Pons (tissue), 1 donor: ENCODE results near the gene ZRANB1.

ENCODE experiments used
- DNase-seq: peaks from one replicate; pipeline ENCODE4 v3.0.0-alpha.2; 2016; ENCODE audit warnings: low spot score

Gene ZRANB1

DNA sequence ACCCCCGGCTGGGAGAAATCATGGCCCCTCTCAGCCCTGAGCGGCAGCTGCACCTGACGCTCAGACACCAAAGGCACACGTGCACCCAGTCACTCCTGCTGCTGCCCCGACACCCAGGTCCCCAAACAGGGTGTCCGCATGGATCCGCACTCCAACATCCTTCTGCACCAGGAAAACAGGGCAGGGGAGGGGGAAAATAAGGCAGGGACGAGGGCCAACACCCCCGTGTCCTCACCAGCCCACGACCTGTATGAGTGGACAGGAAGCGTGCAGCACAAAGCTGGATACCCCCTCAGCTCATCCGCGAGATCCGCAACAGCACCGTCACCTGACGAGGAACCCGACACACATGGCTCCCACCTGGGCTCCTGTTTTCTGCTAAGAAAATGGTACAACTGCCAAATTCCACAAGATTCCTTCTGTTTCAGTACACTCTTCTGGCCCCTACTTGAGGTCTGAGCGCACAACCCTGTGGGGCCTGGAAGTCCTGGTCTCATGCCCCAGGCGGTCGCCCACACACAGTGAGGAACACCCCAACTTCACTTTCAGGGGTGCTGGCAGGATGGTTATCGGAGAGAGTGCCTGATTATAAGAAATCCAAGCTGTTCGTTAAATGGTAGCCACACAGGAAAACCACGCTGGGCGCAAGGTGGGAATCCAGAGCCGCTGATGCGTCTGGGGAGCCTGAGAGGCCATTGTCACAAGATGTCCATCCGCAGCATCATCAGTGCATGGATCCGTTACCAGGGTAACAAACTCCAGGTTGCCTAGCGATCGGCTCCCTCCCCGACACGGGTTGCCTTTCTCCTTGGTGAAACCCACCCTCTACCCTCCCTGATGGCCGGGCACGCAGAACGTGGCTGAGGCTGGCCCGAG is 63.6 kb downstream of the ZRANB1 start:
- DNase-seq: no peak

DNA sequence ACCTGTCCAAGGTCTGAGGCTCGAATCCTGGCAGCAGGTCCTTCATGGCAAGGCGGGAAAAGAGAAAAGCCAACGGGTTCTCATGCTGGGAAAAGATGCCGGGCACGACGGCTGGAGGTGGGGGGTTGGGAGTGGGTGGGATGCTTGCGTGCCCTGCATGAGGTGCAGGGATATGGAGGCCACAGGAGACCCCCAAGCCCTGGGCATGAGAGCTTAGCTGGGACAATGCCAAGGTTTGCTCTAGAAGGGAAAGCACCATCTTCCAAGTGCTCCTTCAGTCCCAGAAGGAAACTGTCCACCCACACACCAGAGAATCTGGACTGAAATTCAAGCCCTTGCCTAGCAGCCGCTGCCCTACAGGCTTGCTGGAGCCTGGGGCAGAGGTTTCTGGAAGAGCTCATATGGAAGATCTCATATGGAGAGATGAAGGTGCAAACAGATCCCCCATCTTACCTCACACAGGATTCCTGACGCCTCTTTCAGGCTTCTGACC is 64.3 kb downstream of the ZRANB1 start:
- no peak for DNase-seq

DNA sequence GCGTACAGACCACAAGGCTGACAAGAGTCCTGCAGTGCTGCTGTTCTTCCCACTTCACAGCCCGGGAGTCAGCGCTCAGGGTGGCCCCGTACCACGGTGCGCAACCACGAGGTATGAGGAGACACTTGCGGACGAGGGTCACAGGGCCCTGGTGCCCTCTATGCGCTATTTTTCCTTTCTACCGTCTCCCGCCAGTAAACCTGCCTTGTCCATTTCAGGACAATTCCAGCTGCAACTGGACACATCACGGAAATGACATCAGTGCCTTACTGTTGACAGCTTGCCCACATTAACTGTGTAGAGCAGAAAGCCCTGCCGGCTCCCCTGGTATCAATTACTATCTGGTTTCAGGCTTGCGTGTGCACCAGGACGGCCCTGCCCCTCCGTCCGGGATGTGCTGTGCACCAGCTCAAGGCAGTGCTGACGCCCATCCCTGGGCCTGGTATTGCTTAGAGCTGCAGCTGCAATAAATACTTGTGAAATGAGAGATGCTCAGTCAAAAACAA is 65.1 kb downstream of the ZRANB1 start:
- DNase-seq: peak; percentile 82

DNA sequence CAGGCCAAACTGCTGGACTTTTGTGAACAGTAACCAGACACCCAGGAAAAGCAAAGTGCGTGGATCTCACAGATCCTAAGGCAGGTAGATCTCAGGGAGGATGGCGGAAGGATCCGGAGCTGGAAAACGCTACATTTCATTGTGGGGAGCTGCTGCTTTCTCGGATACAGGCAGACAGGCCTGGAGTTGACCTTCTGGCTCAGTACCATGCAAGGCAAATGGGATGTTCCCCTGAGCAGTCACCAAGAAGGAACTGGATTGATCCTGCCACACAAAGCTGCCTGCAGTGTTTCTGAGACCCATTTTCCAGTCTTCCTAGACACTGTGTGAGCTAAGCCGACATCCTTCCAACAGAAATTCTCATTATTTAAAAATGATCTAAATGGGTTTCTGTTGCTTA is 65.5 kb downstream of the ZRANB1 start:
- no peak for DNase-seq

DNA sequence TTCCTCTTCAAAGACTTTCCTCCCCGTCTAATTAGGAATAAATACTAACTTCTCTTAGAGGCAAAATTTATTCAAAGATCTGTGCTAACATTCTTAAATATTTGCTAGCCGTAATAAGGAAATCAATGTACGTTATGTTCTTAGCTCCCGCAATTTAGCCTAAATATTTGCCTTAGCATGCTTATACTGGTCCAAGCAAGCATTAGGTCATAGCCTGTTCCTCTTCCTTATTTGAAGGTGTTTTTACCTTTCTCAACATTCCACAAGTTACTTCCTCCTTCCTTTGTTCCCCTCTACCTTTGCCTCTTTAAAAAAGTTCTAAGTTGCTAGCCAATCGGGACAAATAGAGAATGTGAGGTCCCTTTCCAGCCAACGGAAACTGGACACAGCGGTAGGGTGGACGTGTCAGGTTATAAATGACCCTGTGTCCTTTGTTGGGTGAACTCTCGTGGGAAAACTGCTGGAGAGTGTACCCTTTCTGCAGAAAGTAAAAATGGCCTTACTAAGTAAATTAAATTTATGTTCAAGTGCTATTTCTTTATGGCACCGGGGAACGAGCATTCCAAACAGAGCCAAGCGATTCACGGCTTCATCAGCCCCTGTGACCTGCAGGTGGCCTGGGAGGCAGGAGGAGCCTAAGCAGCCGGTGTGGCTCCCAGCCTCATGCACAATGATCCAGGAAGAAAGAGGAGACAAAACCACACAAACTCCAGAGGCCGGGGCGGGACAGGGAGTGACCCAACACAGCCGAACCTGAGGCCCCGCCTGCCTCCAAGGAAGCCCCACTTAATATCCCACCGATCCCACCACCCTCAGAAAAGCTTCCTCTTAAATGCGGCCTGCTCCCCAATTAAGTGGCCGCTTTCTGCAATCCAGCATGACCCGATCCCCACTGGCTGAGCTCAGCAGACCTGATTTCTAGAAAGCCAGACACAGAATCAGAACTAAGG is 67.0 kb downstream of the ZRANB1 start:
- DNase-seq: no peak

DNA sequence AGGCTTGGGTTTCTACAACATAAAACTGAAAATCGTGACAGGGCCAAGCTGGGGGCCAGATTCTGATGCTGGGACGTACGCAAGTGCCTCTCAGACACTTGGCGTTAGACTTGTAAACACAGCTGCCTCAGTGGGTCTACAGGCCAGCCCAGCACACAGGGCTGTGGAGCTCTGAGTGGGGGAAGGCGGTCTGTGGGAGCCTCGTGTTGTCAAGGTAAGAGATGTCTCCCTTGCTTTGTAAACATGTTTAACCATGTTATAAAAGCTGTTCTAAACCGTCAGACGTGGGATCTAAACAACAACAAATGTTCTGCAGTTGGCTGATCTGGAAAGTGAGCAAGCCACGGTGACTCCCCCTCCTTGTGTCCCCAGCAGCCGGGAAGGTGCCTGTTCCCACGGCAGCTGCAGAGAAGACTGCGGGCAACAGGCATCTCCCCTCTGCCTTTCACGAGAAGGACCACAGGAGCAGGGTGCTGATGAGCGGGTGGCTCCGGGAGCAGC is 67.8 kb downstream of the ZRANB1 start:
- no peak for DNase-seq

DNA sequence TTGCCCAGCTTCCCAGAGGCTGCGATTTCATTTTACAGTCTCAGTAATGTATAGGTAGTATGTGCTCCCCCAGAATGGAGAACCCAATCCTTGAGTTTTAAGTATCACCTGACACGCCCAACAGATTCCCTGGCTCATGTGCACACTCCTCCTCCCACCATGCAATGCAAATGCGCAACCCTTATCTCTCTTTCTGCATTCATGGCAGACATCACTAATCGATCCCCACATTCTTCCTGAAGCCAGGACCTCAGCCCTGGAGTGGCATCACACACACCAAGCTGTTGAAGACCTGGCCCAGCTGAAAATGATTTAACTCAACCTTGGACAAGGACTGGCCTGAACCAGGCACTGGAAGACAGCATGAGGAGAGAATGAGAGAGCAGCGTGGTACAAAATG is 68.4 kb downstream of the ZRANB1 start:
- no peak for DNase-seq

DNA sequence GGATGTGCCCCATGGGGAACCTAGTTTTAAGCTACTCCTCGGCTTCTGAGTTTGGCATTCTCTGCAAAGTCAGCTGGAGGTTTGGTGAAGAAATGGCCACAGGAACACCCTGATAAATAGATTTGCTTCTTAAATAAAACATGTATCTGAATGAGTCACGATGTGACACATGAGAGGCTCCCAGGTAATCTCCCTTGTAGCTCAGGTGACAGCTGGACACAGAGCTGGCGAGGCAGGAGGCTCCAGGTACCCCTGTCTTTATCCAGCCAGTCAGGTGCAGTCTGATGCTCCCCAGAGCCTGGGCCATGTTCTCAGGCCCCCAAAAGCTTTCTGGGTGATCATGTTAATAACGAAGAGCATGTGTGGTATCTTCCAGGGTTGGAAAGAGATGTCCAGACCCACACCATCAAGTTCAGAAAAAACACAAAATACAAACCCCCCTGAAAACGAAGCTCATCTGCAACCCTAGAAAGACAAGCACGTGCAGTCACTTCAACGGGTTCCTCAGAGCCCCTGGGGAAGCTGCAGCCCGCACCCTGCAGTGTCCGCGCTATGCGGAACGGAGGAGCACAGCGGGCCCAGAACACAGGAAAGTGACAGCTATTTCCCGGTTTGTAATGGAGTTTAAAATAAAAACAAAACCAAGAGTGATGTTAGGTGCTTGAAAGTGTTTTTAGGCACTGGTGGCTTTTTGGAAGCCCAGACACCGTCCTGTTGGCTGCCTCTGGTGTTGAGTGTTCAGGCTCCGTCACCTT is 69.4 kb downstream of the ZRANB1 start:
- DNase-seq: no peak

DNA sequence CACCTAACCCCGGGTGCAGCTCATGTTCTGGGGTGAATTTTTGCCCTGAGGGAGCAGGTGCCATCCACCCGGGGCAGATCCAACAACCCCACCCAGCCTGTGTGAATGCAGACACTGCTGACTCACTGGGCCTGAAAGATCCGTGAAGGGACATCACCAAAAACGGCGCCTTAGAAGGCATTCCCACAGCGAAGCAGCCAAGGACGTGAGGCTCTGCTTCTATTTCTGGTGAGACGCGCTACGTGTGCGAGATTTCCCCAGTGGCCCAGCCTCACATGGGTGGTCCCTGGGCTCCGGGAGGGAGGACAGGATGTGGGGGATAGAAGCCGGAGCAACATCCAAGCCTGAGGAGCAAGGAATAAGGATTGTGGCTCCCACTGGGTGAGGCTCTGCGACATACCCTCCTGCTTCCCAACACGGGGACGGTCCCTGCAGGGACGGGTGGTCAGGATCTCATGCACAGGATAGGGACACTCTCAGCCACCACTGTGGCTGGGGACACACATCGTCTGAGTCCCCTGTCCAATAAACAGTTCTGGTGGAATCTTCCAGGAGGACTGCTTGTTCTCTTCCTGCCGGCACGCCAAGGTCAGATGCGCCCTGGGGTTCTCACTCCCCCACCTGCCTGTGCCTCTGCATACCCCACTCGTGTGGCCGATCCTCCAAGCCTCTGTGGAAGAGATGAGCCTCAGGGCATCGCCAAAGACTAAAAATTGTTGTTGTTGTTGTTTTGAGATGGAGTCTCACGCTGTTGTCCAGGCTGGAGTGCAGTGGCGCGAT is 70.2 kb downstream of the ZRANB1 start:
- DNase-seq: no peak

DNA sequence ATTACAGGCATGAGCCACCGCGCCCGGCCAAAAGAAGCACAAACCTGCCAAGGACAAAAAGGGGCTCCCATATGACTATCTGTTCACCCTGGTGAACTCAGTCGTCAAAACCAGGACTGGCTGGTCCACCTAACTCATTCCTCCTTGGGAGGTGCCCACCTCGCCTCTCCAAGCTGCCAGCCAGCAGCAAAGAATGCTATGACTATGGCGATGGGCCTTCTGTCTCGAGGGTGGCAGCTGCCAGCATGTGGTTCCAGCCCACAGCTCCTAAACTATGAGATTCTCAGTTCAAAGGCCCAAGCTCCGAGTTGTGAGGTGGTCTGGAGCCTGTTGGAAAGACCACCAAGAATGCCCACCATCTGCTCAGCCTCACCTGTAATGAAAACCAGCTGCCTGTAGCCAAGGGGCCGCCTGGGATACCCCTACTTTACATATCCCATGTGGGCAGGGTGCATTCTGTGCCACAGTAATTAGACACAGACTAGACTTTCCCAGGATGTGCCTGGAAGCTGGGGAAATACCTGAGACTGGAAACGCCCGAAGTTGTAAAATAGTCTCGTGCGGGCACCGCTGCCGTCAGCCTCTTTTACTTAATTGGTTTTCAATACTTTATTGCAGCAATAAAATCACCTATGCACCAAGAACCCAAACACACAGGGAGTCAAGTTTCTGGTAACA is 71.1 kb downstream of the ZRANB1 start:
- DNase-seq: no peak

DNA sequence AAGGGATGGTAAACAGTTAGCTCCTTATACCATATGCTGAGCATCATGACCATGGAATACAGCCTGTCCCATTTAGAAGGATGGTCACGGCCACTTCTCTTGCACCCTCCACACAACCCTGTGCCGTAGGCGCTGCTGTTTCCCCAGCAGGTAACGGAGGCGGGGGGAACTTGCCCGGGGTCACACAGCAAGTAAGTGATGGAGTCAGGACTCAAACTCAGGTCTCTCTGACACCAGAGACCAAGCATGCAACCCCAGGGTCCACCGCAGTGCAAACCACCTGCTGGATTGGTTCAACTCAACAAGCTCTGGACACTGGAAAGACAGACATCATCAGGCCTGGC is 71.6 kb downstream of the ZRANB1 start:
- DNase-seq: no peak

DNA sequence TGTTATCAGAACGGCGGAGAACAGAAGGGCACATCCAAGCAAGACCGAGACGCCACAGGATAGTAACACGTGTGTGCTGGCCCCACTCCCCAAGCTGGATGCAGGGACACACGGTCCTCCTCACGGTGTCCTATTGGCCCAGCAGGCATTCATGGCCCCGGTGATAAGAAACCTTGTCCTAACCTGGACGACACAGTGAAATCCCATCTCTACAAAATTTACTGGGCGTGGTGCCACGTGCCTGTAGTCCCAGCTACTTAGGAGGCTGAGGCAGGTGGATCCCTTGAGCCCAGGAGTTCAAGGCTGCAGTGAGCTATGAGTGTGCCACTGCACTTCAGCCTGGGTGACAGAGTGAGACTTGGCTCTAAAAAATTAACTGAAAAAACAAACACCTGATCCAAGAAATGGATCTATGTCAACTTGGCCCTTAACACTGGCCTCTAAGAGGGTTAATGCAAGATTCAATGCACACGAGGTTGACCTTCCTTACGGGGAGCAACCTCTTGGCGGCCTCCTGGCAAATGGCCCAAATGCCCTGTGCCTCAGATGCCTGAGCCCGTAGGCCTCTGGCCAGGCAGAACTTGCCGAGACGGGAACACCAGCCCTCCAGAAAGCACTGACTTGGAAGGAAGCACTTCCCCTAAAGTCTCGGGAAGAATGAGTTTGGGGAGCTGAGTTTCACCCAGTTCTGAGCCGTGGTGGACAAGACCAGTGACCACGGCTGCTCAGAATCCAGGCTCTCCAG is 72.3 kb downstream of the ZRANB1 start:
- no peak for DNase-seq

DNA sequence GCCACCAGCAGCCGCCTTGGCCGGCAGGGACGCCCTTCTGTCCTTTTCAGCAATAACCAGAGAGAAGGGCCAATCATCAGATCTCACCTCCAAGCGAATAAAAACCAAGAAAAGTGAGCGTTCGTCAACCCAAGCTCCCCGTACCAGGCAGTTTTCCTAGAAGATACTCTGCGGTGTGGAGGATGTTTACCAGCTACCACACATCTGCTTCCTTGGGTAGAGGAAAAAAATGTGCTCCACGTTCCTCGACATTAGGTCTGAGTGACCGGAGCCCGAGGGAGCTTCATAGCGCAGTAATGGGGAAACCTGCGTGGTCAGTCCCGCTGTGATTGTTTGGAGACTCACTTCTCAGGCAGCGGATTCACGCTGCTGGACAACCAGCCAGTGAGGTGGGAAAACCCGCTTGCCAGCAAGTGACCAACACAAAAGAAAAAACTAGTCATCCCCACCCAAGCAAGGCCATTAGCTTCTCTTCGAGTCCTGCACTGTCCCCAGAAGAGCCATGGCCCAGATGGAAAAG is 73.0 kb downstream of the ZRANB1 start:
- no peak for DNase-seq

DNA sequence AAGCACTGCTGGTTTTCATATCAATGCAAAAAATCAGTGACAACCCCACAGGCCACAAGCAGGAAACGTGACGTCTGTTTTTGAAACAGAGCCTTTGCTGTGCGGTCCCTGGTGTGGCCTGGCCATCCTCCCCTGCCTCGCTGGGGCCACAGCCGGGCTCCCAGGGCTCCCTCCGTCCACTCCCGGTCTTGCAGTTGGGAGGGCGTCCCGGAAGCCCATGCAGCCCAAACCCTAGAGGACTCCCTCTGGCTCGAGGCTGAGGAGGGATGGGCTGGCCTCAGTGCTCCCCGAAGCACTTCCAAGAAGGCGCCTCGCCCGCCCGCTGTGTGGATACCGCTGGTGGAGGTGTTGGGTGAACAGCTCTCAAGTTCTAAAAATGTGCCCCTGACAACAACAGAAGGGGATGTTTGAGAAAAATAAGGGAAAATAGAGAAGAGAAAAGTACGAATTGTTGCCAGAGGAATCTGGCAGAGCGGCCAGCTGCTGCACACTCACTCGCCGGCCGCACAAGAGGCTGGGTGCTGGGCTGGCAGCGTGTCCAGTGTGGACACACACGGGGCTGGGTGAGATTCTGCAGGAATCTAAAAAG is 73.5 kb downstream of the ZRANB1 start:
- DNase-seq: peak; percentile 46

DNA sequence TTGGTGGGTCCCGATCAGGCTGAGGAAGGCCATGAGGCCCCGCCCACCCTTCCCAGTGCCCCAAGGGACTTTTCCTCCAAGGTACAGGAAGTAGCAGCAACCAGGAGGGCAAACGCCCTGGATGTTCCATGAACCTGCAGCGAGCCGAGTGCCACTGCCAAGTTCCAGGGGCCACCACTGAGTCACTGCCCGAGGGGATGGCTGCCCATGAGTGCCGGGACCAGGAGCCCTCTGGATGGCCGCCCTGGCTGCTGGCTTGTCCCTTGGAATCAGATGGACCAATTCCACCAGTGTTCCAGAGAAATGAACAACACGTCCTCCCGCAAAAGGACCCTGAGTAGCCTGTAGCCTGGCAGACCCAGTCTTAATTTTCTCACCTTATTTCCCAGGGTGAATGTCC is 74.2 kb downstream of the ZRANB1 start:
- DNase-seq: no peak

DNA sequence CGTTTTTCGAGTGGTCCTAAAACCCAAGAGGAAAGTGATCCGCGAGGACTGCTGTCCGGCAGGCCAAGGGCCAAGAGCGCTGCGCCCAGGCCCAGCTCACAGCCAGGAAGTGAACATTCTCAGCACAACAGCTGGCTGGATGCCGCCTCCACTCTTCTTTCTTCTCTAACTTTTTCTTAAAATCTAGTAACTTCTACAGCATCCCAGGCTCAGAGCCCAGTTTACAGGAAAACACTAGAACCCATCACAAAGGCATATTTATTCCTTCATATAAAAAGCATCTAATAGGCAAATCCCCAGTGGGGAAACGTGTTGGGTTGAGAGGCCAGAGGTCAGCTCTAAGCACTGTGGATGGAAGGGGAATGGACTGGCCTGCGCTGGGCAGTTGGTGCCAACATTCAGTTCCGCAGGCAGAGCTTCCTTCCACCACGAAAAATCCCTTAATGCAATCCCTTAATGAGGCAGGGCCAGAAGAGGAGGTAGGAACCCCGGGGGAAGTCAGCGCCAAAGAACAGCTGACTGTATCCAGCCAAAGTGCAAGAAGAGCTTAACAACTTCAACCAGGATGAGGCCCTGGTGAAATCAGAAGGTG is 74.8 kb downstream of the ZRANB1 start:
- DNase-seq: peak; percentile 66

DNA sequence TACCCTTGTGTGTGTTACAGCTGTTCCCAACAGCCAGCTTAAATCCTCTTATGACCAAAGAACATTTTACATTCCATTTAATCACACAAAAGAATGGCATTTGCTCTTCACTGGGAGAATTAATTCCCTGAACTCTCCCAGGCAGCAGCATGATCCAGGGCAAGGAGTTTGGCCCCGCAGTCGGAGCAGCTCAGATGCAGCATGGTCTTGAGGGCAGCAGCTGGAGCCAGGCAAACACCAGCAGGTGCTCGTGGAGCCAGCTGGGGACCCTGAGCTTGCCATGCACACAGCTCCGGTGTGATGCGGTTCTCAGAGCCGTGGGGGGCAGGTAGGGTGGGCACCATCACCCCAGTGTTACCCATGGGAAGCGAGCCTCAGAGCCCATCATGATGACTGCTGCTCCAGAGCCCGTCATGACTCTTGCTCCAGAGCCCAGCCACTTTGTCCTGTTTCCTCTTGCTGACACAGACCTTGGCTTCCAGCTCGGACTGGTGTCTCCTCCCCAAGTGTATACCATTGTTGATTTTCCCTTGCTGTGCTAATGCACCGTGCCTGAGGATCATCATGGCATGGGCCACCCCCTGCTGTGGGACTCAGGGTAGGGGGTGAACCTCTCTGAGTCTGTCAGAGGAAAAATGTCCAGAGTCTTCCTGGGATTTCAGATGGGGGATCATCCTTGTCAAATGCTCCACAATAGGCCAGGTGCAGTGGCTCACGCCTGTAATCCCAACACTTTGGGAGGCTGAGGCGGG is 75.8 kb downstream of the ZRANB1 start:
- DNase-seq: no peak
